HL-60 (cell line): ENCODE results near the gene TREML1.

Experiments
- GABPA ChIP-seq: IDR thresholded peaks from 2 replicates; pipeline ENCODE4 v1.6.1; 2012; ENCODE audit warnings: low read depth
- POLR2AphosphoS5 ChIP-seq: IDR thresholded peaks from 2 replicates; pipeline ENCODE4 v1.6.1; 2012; ENCODE audit warnings: low read depth
- TF ChIP-seq, protein P1 (sequence below): IDR thresholded peaks from one replicate; pipeline ENCODE4 v1.5.1; 2011; ENCODE audit warnings: low read length, control low read depth, inconsistent platforms; ENCODE audit not compliant: insufficient read depth
- TF ChIP-seq, protein P2 (sequence below): IDR thresholded peaks from 2 replicates; pipeline ENCODE4 v1.6.1; 2012; ENCODE audit warnings: low read depth; ENCODE audit not compliant: insufficient replicate concordance

DNA sequence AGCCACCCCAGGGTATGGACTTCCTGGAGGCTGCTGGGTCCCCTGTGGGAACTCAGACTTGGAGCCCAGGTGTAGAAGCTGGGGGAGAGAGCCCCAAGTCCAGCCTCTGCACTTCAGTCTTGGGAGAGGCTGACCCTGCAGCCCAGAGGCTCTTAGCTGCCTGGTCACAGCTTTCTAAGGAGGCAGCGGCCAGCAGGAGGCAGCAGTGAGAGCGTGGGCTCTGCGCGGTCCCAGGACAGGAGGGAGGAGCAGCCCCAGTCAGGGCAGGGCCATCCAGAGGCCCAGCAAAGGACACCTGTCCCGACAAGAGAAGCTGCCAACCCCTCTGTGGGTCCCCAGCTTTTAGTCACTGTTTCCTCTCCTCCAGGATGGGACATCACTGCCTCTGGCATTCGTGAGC lies 37.4 kb upstream of the TREML1 start:
- TF ChIP-seq, protein P1, sequence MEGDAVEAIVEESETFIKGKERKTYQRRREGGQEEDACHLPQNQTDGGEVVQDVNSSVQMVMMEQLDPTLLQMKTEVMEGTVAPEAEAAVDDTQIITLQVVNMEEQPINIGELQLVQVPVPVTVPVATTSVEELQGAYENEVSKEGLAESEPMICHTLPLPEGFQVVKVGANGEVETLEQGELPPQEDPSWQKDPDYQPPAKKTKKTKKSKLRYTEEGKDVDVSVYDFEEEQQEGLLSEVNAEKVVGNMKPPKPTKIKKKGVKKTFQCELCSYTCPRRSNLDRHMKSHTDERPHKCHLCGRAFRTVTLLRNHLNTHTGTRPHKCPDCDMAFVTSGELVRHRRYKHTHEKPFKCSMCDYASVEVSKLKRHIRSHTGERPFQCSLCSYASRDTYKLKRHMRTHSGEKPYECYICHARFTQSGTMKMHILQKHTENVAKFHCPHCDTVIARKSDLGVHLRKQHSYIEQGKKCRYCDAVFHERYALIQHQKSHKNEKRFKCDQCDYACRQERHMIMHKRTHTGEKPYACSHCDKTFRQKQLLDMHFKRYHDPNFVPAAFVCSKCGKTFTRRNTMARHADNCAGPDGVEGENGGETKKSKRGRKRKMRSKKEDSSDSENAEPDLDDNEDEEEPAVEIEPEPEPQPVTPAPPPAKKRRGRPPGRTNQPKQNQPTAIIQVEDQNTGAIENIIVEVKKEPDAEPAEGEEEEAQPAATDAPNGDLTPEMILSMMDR = no peak
- TF ChIP-seq POLR2AphosphoS5 (no peak), GABPA (no peak)
- TF ChIP-seq, protein P2, sequence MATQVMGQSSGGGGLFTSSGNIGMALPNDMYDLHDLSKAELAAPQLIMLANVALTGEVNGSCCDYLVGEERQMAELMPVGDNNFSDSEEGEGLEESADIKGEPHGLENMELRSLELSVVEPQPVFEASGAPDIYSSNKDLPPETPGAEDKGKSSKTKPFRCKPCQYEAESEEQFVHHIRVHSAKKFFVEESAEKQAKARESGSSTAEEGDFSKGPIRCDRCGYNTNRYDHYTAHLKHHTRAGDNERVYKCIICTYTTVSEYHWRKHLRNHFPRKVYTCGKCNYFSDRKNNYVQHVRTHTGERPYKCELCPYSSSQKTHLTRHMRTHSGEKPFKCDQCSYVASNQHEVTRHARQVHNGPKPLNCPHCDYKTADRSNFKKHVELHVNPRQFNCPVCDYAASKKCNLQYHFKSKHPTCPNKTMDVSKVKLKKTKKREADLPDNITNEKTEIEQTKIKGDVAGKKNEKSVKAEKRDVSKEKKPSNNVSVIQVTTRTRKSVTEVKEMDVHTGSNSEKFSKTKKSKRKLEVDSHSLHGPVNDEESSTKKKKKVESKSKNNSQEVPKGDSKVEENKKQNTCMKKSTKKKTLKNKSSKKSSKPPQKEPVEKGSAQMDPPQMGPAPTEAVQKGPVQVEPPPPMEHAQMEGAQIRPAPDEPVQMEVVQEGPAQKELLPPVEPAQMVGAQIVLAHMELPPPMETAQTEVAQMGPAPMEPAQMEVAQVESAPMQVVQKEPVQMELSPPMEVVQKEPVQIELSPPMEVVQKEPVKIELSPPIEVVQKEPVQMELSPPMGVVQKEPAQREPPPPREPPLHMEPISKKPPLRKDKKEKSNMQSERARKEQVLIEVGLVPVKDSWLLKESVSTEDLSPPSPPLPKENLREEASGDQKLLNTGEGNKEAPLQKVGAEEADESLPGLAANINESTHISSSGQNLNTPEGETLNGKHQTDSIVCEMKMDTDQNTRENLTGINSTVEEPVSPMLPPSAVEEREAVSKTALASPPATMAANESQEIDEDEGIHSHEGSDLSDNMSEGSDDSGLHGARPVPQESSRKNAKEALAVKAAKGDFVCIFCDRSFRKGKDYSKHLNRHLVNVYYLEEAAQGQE = no peak
